IPS-18c (cell line): ENCODE data around the gene PVALEF.

Experiments
- H3K4me3 ChIP-seq: 2 replicates; pipeline ENCODE4 v1.7.0; 2013; ENCODE audit warnings: low read depth, mild to moderate bottlenecking, low read length, moderate library complexity; ENCODE audit not compliant: insufficient read depth
- H3K9me3 ChIP-seq: one replicate; pipeline ENCODE4 v1.6.1; 2013; ENCODE audit warnings: mild to moderate bottlenecking, low read length, moderate library complexity; ENCODE audit not compliant: control insufficient read depth, insufficient read depth

PVALEF gene

DNA sequence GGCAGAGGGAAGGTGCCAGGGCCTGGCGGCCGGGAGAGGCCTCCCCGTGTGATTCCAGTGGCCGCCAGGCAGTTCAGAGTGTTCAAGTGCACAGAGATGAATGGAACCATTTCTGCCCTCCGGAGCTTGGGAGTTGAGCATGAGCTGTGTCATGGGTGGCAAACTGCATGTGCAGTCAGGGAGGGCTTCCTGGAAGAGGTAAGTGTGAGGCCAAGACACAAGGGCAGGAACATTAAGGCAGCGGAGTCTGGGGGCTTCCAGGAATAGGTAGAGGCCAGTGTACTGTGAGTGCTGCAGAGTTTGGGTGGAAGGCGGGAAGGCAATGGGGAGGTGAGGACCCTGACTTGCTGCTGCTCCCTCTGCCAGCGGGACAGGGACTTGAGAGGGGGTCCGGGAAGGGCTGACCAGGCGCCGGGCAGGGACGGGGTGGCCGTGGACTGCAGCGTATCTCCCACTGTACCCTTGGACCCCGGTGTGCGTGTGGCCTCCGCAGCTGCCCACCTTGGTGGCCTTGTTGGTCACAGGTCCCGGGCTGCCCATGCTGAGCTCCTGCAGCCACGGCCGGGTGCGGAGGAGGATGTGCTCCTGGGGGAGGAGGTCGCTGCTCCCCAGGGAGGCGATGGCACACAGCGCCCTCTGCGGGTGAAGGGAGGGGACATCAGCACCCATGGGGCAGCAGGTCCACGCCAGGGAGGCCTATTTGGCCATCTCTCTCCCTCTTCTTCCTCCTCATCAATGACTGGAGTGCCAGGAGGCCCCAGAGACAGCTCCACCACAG, 64.9 kb downstream of the PVALEF start:
- Histone ChIP-seq H3K4me3 (no peak overlapping the region), H3K9me3 (no peaks in the 10 kb centered on the region)

DNA sequence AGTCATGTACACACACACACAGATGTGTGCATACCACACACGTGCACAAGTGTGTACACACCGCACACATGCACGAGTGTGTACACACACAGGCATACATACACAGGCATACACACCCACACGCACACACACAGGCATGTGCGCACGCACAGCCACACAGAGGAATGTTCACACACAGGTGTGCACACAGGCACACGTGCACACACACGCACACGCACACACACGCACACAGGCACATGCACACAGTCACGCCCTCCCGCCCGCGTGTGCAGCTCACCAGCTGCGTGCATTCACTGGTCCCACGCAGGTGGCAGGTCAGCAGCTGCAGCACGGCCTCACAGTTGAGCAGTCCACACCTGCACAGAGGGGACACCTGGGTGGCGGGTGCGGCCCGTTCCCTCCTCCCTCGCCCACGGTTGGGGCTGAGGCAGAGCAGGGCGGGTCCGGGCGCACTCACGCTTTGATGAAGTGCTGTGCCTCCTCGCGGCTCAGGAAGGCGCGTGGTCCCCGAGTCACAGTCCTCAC, 65.9 kb downstream of the PVALEF start:
- no peaks in the 10 kb centered on the region for H3K9me3 ChIP-seq
- no peak overlapping the region for H3K4me3 ChIP-seq

DNA sequence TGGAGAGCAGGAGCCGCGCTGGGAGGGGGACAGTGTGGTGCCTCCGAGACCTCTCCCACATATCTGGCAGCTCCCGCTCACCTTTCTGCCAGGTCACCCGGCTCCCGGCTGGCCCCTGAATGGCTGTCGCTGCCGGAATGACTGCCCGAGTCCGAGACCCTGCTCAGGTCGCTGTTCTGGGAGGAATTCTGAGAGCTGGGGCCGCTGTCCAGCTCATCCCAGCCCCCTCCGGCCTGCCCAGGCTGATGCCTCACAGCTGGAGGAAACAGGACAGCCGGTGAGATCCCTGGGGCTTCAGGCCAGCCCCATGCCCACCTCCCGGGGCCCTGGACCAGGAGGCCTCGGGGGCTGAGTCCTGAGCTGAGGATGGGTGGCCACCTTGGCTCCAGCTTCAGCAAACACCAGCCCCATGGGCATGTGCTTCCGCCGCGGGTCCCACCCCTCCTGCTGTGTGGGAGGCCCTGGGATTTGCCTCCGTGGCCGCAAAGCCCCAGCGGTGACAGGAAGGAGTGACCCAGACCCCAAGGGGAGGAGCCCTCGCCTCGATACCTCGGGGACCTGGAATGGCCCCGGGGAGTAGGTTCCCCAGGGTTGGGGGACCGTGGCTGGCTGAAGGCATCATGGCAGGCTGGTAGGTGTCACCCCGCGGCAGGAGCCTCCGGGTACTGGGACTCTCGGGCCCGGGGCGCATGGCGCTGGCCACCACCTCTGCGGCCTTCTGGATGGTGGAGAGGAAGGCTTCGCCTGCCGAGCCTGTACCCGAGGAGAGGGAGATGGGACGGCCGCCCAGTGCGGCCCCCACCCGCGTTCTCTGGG, 66.7 kb downstream of the PVALEF start:
- H3K9me3 ChIP-seq, result no peaks in the 10 kb centered on the region

More for the DNA sequence above, 66.7 kb downstream of the PVALEF start:
- no peak overlapping the region for H3K4me3 ChIP-seq
